Epithelial cell of esophagus (primary cell): Measurements from ENCODE around the gene INPP5A.

ENCODE experiments used
- DNase-seq: peaks from one replicate; pipeline ENCODE4 v3.0.0; 2010; ENCODE audit warnings: low read depth
- H3K4me3 ChIP-seq: 2 replicates; pipeline ENCODE4 v1.5.1; 2011; ENCODE audit warnings: mild to moderate bottlenecking, low read length, control low read depth
- CTCF ChIP-seq: IDR thresholded peaks from 2 replicates; pipeline ENCODE4 v1.5.1; 2011; ENCODE audit warnings: low read depth, mild to moderate bottlenecking, low read length, control low read depth, inconsistent platforms; ENCODE audit not compliant: insufficient read depth; ENCODE audit errors: missing control alignments

The INPP5A gene

GRCh38 chr10:132643709-132644526, 106.3 kb downstream of the INPP5A start:
- no peak for DNase-seq
- no peak overlapping the region for H3K4me3 ChIP-seq
- TF ChIP-seq CTCF = no peak

DNA sequence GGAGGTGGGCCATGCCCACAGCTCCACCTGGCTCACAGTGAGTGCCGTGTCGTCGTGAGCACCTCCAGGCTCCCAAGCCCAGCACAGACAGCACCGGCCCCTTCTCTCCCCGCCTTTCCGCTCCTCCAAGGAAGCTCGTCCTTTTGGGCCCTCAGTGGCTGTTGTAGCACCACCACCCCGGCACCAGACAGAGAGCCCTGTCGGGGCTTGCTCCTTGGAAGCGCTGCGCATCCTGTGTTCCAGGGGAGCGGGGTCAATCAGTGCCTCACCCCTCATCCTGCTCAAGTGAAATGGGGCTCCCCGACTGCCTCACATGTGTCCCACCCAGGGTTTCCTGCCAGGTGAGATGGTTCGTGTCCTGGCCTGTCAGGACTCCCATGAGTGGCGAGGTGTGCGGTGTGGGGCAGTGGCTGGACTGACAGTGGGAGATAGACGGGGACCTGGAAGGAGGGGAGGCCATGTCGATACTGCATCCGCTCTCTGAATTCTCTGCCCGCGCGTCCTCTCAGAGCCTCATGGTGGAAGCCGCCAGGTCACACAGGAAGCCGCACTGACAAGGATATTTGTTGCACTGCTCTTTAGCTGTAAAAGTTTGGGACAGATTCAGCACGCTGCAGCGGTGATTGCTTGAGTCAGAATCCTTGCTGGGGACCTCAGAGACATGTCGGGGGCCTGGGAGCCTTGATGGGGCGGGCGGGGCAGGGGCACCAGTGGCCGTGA, 107.1 kb downstream of the INPP5A start:
- DNase-seq = no peak
- no peak overlapping the region for H3K4me3 ChIP-seq
- no peak for TF ChIP-seq CTCF

DNA sequence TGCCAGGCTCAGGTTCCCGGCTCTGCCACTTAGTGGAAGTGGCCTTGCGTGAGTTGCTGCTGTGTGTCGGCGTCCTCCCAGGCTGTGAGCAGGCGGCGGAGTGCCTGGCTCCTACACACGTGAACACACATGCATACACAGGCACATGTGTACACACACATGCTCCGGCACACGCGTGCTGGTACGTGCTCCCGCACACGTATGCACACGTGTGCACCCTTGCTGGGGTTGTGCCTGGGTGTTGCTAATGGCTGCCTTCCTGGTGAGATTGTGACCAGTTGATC, 107.6 kb downstream of the INPP5A start:
- no peak for TF ChIP-seq CTCF
- DNase-seq = no peak
- no peak overlapping the region for H3K4me3 ChIP-seq

DNA sequence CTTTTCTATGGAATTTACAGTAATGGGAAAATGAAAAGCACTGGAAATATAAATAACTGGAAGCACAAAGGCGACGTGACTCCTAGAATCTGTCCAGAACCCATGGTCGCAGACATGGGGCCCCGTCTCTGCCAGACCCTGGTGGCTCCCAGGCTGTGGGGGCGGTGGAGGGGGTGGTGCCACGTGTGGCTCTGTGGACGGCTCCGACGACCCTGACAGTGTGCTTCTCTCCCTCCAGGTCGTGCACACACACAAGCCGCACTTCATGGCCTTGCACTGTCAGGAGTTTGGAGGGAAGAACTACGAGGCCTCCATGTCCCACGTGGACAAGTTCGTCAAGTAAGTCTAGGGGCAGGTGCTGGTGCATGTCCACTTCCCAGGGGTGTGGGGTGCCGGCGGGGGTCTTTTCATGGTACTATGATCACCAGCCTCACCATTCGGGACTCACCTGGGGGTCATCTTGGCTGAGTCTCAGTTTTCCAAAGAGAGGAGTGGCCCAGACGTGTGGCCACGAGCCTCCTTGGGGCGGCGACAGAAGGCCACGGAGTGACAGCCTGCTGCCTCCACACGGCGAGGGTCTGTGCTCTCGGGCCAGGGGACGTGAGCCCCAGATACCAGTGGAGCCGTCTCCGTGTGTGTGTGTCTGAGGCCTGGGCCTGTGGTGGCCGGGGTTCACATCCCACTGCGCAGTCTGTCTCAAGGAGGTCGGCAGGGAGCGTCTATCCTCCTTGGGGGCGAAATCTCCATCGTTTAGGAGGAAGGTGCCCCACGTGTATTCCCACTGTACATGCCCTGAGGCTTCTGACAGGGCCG, 108.2 kb downstream of the INPP5A start:
- H3K4me3 ChIP-seq = no peak overlapping the region
- no peak for TF ChIP-seq CTCF
- DNase-seq = no peak

GRCh38 chr10:132646443-132647097, 109.0 kb downstream of the INPP5A start:
- no peak overlapping the region for H3K4me3 ChIP-seq
- no peak for TF ChIP-seq CTCF
- DNase-seq = no peak

DNA sequence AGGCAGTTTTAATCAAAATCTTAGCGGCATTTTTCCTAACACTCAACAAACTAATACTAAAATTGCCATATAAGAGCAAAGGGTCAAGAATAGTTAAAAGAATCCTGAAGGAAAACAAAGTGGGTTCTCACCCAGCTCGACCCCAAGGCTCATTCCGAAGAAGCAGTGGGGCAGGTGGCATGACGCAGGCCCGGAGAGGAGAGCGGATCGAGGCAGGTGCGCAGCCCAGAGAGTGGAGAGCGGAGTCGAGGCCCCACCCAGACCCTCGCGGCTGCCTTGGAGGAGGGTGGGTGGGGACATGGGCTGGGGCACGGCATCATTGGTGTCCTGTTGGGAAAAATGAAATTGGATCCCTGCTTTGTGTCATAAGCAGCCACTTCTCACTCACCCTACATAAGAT, 109.8 kb downstream of the INPP5A start:
- DNase-seq = no peak
- TF ChIP-seq CTCF = no peak
- H3K4me3 ChIP-seq = no peak overlapping the region
